Calu3 (cell line): ENCODE data around the gene ABRACL. TPM values are rescaled to one million over a fixed set of nuclear protein-coding genes. Genes with fewer than 3 reads are reported as not detected.

ENCODE experiments used
- BruUV-seq: library from RNA; stranded (reverse); fragments of 400-500 nt; replicated peaks from 2 replicates; lab custom pipeline; 2021; lab: Mats Ljungman, UMichigan
- CTCF ChIA-PET: fragments of 300-600 bp; sonication (Branson Sonifier 250); formaldehyde crosslinking; loops from one replicate; lab custom pipeline; 2022; ENCODE audit warnings: antibody characterized with exemption; lab: Charles Lee
- DNase-seq: peaks from one replicate; pipeline ENCODE4 v3.0.0; 2022
- H3K27ac Mint-ChIP-seq: one replicate; pipeline ENCODE4 v1.8.0; 2022; ENCODE audit warnings: mixed read lengths; ENCODE audit not compliant: unreplicated experiment
- H3K27me3 Mint-ChIP-seq: one replicate; pipeline ENCODE4 v1.8.0; 2022; ENCODE audit warnings: mixed read lengths; ENCODE audit not compliant: unreplicated experiment
- H3K36me3 Mint-ChIP-seq: one replicate; pipeline ENCODE4 v1.8.0; 2022; ENCODE audit warnings: mild to moderate bottlenecking, moderate library complexity, mixed read lengths; ENCODE audit not compliant: insufficient read depth, unreplicated experiment
- H3K4me1 Mint-ChIP-seq: one replicate; pipeline ENCODE4 v1.8.0; 2022; ENCODE audit warnings: mild to moderate bottlenecking, low read depth, mixed read lengths; ENCODE audit not compliant: unreplicated experiment
- H3K4me3 Mint-ChIP-seq: one replicate; pipeline ENCODE4 v1.8.0; 2022; ENCODE audit warnings: mild to moderate bottlenecking, low read depth, moderate library complexity, mixed read lengths; ENCODE audit not compliant: unreplicated experiment
- H3K9me3 Mint-ChIP-seq: one replicate; pipeline ENCODE4 v1.8.0; 2022; ENCODE audit warnings: low read depth, mixed read lengths; ENCODE audit not compliant: unreplicated experiment
- intact Hi-C: fragments of 100-400 bp; cut with micrococcal nuclease; formaldehyde crosslinking; loops from one replicate; pipeline ENCODE4 v1.10.0; 2022; ENCODE audit not compliant: unreplicated experiment
- total RNA-seq: library from RNA; stranded (reverse); gene quantifications from 2 replicates; pipeline ENCODE4 v1.2.3, GENCODE V29; 2022
- TF ChIP-seq, protein P1 (sequence below): fragments of 200-600 bp; IDR thresholded peaks from one replicate; pipeline ENCODE4 v1.8.0; 2022; ENCODE audit warnings: antibody characterized with exemption; ENCODE audit not compliant: unreplicated experiment

The ABRACL gene
- total RNA-seq, 1 experiment from 2014 or later = 40.4 TPM

DNA sequence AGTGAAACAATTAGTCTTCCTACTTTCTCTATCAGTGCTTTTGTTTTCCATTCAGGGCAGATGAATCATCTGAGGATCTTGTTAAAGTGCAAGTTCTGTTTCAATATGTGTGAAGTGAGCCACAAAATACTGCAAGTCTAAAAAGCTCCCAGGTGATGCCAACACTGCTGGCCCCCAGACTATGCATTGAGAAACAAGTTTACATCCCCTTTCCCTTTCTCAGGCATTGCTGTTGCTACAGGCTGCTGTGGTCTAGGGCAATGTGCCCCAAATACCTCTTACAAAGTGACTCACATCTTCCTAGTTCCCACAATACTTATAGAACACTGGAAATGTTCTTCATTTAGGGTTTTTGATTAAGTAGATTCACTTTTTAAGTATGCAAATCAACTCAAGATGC, 31.8 kb downstream of the ABRACL start:
- no TSS peak for BruUV-seq
- TF ChIP-seq, protein P1, sequence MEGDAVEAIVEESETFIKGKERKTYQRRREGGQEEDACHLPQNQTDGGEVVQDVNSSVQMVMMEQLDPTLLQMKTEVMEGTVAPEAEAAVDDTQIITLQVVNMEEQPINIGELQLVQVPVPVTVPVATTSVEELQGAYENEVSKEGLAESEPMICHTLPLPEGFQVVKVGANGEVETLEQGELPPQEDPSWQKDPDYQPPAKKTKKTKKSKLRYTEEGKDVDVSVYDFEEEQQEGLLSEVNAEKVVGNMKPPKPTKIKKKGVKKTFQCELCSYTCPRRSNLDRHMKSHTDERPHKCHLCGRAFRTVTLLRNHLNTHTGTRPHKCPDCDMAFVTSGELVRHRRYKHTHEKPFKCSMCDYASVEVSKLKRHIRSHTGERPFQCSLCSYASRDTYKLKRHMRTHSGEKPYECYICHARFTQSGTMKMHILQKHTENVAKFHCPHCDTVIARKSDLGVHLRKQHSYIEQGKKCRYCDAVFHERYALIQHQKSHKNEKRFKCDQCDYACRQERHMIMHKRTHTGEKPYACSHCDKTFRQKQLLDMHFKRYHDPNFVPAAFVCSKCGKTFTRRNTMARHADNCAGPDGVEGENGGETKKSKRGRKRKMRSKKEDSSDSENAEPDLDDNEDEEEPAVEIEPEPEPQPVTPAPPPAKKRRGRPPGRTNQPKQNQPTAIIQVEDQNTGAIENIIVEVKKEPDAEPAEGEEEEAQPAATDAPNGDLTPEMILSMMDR = no peak
- H3K27me3 Mint-ChIP-seq = no peaks in the 10 kb centered on the region
- DNase-seq = no peak
- intact Hi-C loops = no loop called here
- H3K27ac Mint-ChIP-seq = no peak overlapping the region
- no peaks in the 10 kb centered on the region for H3K4me1 Mint-ChIP-seq
- no peaks in the 10 kb centered on the region for H3K36me3 Mint-ChIP-seq
- no peak overlapping the region for H3K4me3 Mint-ChIP-seq
- CTCF ChIA-PET = no interaction called here
- no peaks in the 10 kb centered on the region for H3K9me3 Mint-ChIP-seq

GRCh38 chr6:139062932-139063646, 34.5 kb downstream of the ABRACL start:
- no peak overlapping the region for H3K27ac Mint-ChIP-seq
- CTCF ChIA-PET = no interaction called here

GRCh38 chr6:139064981-139065665, 36.6 kb downstream of the ABRACL start:
- TF ChIP-seq, protein P1 = no peak
- Mint-ChIP-seq H3K4me3 (no peak overlapping the region), H3K27ac (no peak overlapping the region), H3K27me3 (no peaks in the 10 kb centered on the region), H3K9me3 (no peaks in the 10 kb centered on the region), H3K4me1 (no peaks in the 10 kb centered on the region), H3K36me3 (no peaks in the 10 kb centered on the region)
- no TSS peak for BruUV-seq
- intact Hi-C loops = no loop called here
- CTCF ChIA-PET = no interaction called here
- no peak for DNase-seq

More at GRCh38 chr6:139062932-139063646, 34.5 kb downstream of the ABRACL start:
- no peak overlapping the region for H3K4me3 Mint-ChIP-seq
- intact Hi-C loops = no loop called here
- no peaks in the 10 kb centered on the region for H3K36me3 Mint-ChIP-seq
- no peak for DNase-seq
- TF ChIP-seq, protein P1 = no peak
- no peaks in the 10 kb centered on the region for H3K4me1 Mint-ChIP-seq
- H3K9me3 Mint-ChIP-seq = no peaks in the 10 kb centered on the region
- H3K27me3 Mint-ChIP-seq = no peaks in the 10 kb centered on the region
- no TSS peak for BruUV-seq

GRCh38 chr6:139066080-139066479, 37.5 kb downstream of the ABRACL start:
- TF ChIP-seq, protein P1 = no peak
- CTCF ChIA-PET = interaction anchor here (0.6 kb wide), 1 partner anchor 11 kb away, joined by 4 read pairs; no protein-coding TSS in a partner anchor
- intact Hi-C loops = no loop called here
- H3K4me3 Mint-ChIP-seq = no peak overlapping the region
- DNase-seq = no peak
- BruUV-seq = no TSS peak
- no peaks in the 10 kb centered on the region for H3K36me3 Mint-ChIP-seq
- H3K27me3 Mint-ChIP-seq = no peaks in the 10 kb centered on the region
- H3K9me3 Mint-ChIP-seq = no peaks in the 10 kb centered on the region
- no peaks in the 10 kb centered on the region for H3K4me1 Mint-ChIP-seq
- no peak overlapping the region for H3K27ac Mint-ChIP-seq
